Endothelial cell (in vitro differentiated cells): ENCODE data around the gene DNAL4. TPM values are rescaled to one million over a fixed set of nuclear protein-coding genes. Genes with fewer than 3 reads are reported as not detected.

Experiments
- DNase-seq: peaks from one replicate; pipeline ENCODE4 v3.0.0; 2021; ENCODE audit warnings: low spot score
- H3K27ac Mint-ChIP-seq: one replicate; pipeline ENCODE4 v1.8.0; 2021; ENCODE audit warnings: mixed read lengths, inconsistent platforms; ENCODE audit not compliant: unreplicated experiment
- H3K27me3 Mint-ChIP-seq: one replicate; pipeline ENCODE4 v1.8.0; 2021; ENCODE audit warnings: mild to moderate bottlenecking, moderate library complexity, mixed read lengths, inconsistent platforms; ENCODE audit not compliant: unreplicated experiment
- H3K36me3 Mint-ChIP-seq: one replicate; pipeline ENCODE4 v1.8.0; 2021; ENCODE audit warnings: mild to moderate bottlenecking, low read depth, mixed read lengths, inconsistent platforms; ENCODE audit not compliant: unreplicated experiment
- H3K4me1 Mint-ChIP-seq: one replicate; pipeline ENCODE4 v1.8.0; 2021; ENCODE audit warnings: mild to moderate bottlenecking, mixed read lengths, inconsistent platforms; ENCODE audit not compliant: unreplicated experiment
- H3K4me3 Mint-ChIP-seq: one replicate; pipeline ENCODE4 v1.8.0; 2021; ENCODE audit warnings: mild to moderate bottlenecking, mixed read lengths, inconsistent platforms; ENCODE audit not compliant: unreplicated experiment
- H3K9me3 Mint-ChIP-seq: one replicate; pipeline ENCODE4 v1.8.0; 2021; ENCODE audit warnings: mixed read lengths, inconsistent platforms; ENCODE audit not compliant: unreplicated experiment
- CTCF ChIP-seq: fragments of 200-600 bp; sonication (generic); IDR thresholded peaks from one replicate; pipeline ENCODE4 v1.5.0; 2021; ENCODE audit warnings: antibody characterized with exemption; ENCODE audit not compliant: unreplicated experiment
- total RNA-seq: library from RNA; stranded (reverse); fragmentation: NEBNext Ultra II Directional; extraction: Animal tissue kit (Norgen Biotek cat#: 25700); gene quantifications from one replicate; pipeline ENCODE4 v1.2.1, GENCODE V29; 2021; ENCODE audit not compliant: unreplicated experiment

The DNAL4 gene
- total RNA-seq, 1 donor from 2014 or later: 20.2 TPM

- Mint-ChIP-seq H3K4me3 (no peak overlapping the region), H3K36me3 (peaks cover 3% of the 10 kb centered on the region), H3K27me3 (peaks cover 8% of the 10 kb centered on the region), H3K27ac (no peak overlapping the region), H3K4me1 (peaks cover 3% of the 10 kb centered on the region), H3K9me3 (no peaks in the 10 kb centered on the region)
- TF ChIP-seq CTCF: no peak
- no peak for DNase-seq
Measured at GRCh38 chr22:38770257-38770949, 23.5 kb downstream of the DNAL4 start.

GRCh38 chr22:38768036-38768435 is 25.9 kb downstream of the DNAL4 start:
- H3K27ac Mint-ChIP-seq: no peak overlapping the region
- no peaks in the 10 kb centered on the region for H3K9me3 Mint-ChIP-seq
- H3K36me3 Mint-ChIP-seq: peaks cover 3% of the 10 kb centered on the region
- TF ChIP-seq CTCF: no peak
- H3K27me3 Mint-ChIP-seq: peaks cover 9% of the 10 kb centered on the region
- peaks cover 3% of the 10 kb centered on the region for H3K4me1 Mint-ChIP-seq
- DNase-seq: no peak
- H3K4me3 Mint-ChIP-seq: no peak overlapping the region

- no peak for TF ChIP-seq CTCF
- H3K27ac Mint-ChIP-seq: no peak overlapping the region
- DNase-seq: no peak
- peaks cover 3% of the 10 kb centered on the region for H3K4me1 Mint-ChIP-seq
- no peak overlapping the region for H3K4me3 Mint-ChIP-seq
- H3K27me3 Mint-ChIP-seq: peaks cover 9% of the 10 kb centered on the region
- H3K9me3 Mint-ChIP-seq: no peaks in the 10 kb centered on the region
- peaks cover 3% of the 10 kb centered on the region for H3K36me3 Mint-ChIP-seq
Measured at GRCh38 chr22:38767313-38767712, 26.6 kb downstream of the DNAL4 start.

GRCh38 chr22:38766076-38766777 is 27.7 kb downstream of the DNAL4 start:
- Mint-ChIP-seq H3K36me3 (peaks cover 1% of the 10 kb centered on the region), H3K27me3 (peaks cover 9% of the 10 kb centered on the region), H3K27ac (no peak overlapping the region), H3K4me1 (peaks cover 3% of the 10 kb centered on the region), H3K9me3 (no peaks in the 10 kb centered on the region), H3K4me3 (no peak overlapping the region)
- DNase-seq: peak; percentile 76
- TF ChIP-seq CTCF: peak; percentile 58

GRCh38 chr22:38762551-38762983 is 31.4 kb downstream of the DNAL4 start:
- TF ChIP-seq CTCF: no peak
- no peaks in the 10 kb centered on the region for H3K36me3 Mint-ChIP-seq
- peaks cover 3% of the 10 kb centered on the region for H3K27me3 Mint-ChIP-seq
- H3K4me1 Mint-ChIP-seq: peaks cover under 1% of the 10 kb centered on the region
- no peaks in the 10 kb centered on the region for H3K9me3 Mint-ChIP-seq
- no peak overlapping the region for H3K27ac Mint-ChIP-seq
- no peak overlapping the region for H3K4me3 Mint-ChIP-seq
- no peak for DNase-seq
